Neural cell (in vitro differentiated cells): ENCODE measurements around the gene NHEJ1. TPM values are rescaled to one million over a fixed set of nuclear protein-coding genes. Genes with fewer than 3 reads are reported as not detected.

Experiments used
- H2AFZ ChIP-seq: fragments of 200-600, 300-800 bp; sonication (generic), shearing (Covaris generic); 2 replicates; pipeline ENCODE4 v1.6.0; 2014; ENCODE audit warnings: low read depth, mild to moderate bottlenecking, antibody characterized with exemption, low read length, moderate library complexity
- H3F3A ChIP-seq: fragments of 200-600 bp; shearing (Covaris generic); 2 replicates; pipeline ENCODE4 v1.6.1; 2016; ENCODE audit warnings: mild to moderate bottlenecking, moderate library complexity, mixed read lengths, antibody characterized with exemption, low read length; ENCODE audit not compliant: insufficient read depth, poor library complexity, severe bottlenecking
- H3K27ac ChIP-seq: fragments of 200-600, 300-800 bp; sonication (generic), shearing (Covaris generic); 2 replicates; pipeline ENCODE4 v1.5.1; 2014; ENCODE audit warnings: mild to moderate bottlenecking, low read length, moderate library complexity
- H3K27me3 ChIP-seq: fragments of 300-800, 200-600 bp; sonication (generic), shearing (Covaris generic); 2 replicates; pipeline ENCODE4 v1.6.0; 2014; ENCODE audit warnings: mild to moderate bottlenecking, low read depth, low read length, moderate library complexity; ENCODE audit not compliant: insufficient read depth
- H3K36me3 ChIP-seq: fragments of 300-800, 200-600 bp; sonication (generic), shearing (Covaris generic); 2 replicates; pipeline ENCODE4 v1.5.1; 2014; ENCODE audit warnings: mild to moderate bottlenecking, antibody characterized with exemption, low read length, moderate library complexity; ENCODE audit not compliant: insufficient read depth
- H3K4me2 ChIP-seq: fragments of 300-800, 200-600 bp; sonication (generic), shearing (Covaris generic); 2 replicates; pipeline ENCODE4 v1.6.0; 2014; ENCODE audit warnings: mild to moderate bottlenecking, low read length
- H3K4me3 ChIP-seq: fragments of 300-800, 200-600 bp; sonication (generic), shearing (Covaris generic); 2 replicates; pipeline ENCODE4 v1.5.1; 2014; ENCODE audit warnings: mild to moderate bottlenecking, low read length, moderate library complexity
- H3K79me2 ChIP-seq: fragments of 200-600 bp; shearing (Covaris generic); replicated peaks from 2 replicates; pipeline ENCODE4 v1.6.0; 2014; ENCODE audit warnings: mild to moderate bottlenecking, low read length, moderate library complexity; ENCODE audit not compliant: insufficient read depth
- H3K9ac ChIP-seq: fragments of 300-800, 200-600 bp; sonication (generic), shearing (Covaris generic); 2 replicates; pipeline ENCODE4 v1.6.1; 2016; ENCODE audit warnings: mild to moderate bottlenecking, low read length, mixed read lengths
- H3K9me2 ChIP-seq: fragments of 200-600 bp; shearing (Covaris generic); 2 replicates; pipeline ENCODE4 v1.6.1; 2016; ENCODE audit warnings: mild to moderate bottlenecking, low read length, mixed read lengths; ENCODE audit not compliant: insufficient read depth
- H3K9me3 ChIP-seq: fragments of 200-600, 300-800 bp; sonication (generic), shearing (Covaris generic); 2 replicates; pipeline ENCODE4 v1.6.1; 2016; ENCODE audit warnings: mild to moderate bottlenecking, mixed run types, low read length, moderate library complexity, mixed read lengths
- H4K20me1 ChIP-seq: fragments of 200-600 bp; shearing (Covaris generic); 2 replicates; pipeline ENCODE4 v1.6.1; 2016; ENCODE audit warnings: mild to moderate bottlenecking, mixed run types; ENCODE audit not compliant: insufficient read depth
- CTCF ChIP-seq: fragments of 450-650 bp; IDR thresholded peaks from 2 replicates; pipeline ENCODE4 v1.5.1; 2014; ENCODE audit warnings: antibody characterized with exemption, mild to moderate bottlenecking, moderate library complexity; ENCODE audit not compliant: poor library complexity, severe bottlenecking
- EP300 ChIP-seq: fragments of 450-650 bp; conservative IDR thresholded peaks from 2 replicates; pipeline ENCODE4 v1.6.1; 2014; ENCODE audit warnings: antibody characterized with exemption, mild to moderate bottlenecking, moderate library complexity; ENCODE audit not compliant: poor library complexity, severe bottlenecking
- EZH2 ChIP-seq: fragments of 200-600, 300-800 bp; shearing (Covaris generic), sonication (generic); IDR thresholded peaks from 2 replicates; pipeline ENCODE4 v1.6.1; 2014; ENCODE audit warnings: antibody characterized with exemption, low read length, borderline replicate concordance, mild to moderate bottlenecking; ENCODE audit not compliant: insufficient read depth, poor library complexity, severe bottlenecking
- MXI1 ChIP-seq: fragments of 450-650 bp; conservative IDR thresholded peaks from 2 replicates; pipeline ENCODE4 v1.6.1; 2014; ENCODE audit warnings: antibody characterized with exemption, mild to moderate bottlenecking; ENCODE audit not compliant: poor library complexity, severe bottlenecking
- POLR2AphosphoS5 ChIP-seq: IDR thresholded peaks from 2 replicates; pipeline ENCODE4 v1.6.1; 2012
- RAD21 ChIP-seq: fragments of 450-650 bp; conservative IDR thresholded peaks from 2 replicates; pipeline ENCODE4 v1.6.1; 2014; ENCODE audit warnings: antibody characterized with exemption, mild to moderate bottlenecking, moderate library complexity
- REST ChIP-seq: IDR thresholded peaks from 2 replicates; pipeline ENCODE4 v1.6.1; 2012; ENCODE audit warnings: borderline replicate concordance
- SMC3 ChIP-seq: fragments of 450-650 bp; conservative IDR thresholded peaks from 2 replicates; pipeline ENCODE4 v1.6.1; 2014; ENCODE audit warnings: antibody characterized with exemption, mild to moderate bottlenecking, moderate library complexity; ENCODE audit not compliant: poor library complexity
- TAF1 ChIP-seq: IDR thresholded peaks from 2 replicates; pipeline ENCODE4 v1.6.1; 2012; ENCODE audit warnings: low read depth
- polyA plus RNA-seq: library from polyadenylated mRNA; depleted of rRNA; stranded (reverse); fragments of >200 nt; gene quantifications from 2 replicates; pipeline ENCODE4 v1.2.3, GENCODE V29; 2014

Gene NHEJ1
- polyA plus RNA-seq, 1 donor from 2014 or later, result 12.7 TPM

- Histone ChIP-seq H3K9me3 (no peaks in the 10 kb centered on the region), H3K79me2 (no peaks in the 10 kb centered on the region), H3K4me3 (peak within 1 kb of the TSS; percentile 71), H3K36me3 (no peaks in the 10 kb centered on the region), H4K20me1 (no peaks in the 10 kb centered on the region), H3F3A (no peaks in the 10 kb centered on the region), H2AFZ (peak within 1 kb of the TSS; percentile 11), H3K27me3 (peaks cover 33% of the 10 kb centered on the region), H3K9ac (peak within 1 kb of the TSS; percentile 18), H3K4me2 (peak within 1 kb of the TSS; percentile 65), H3K9me2 (no peaks in the 10 kb centered on the region), H3K27ac (no peak within 1 kb of the TSS)
- TF ChIP-seq POLR2AphosphoS5 (no peak), MXI1 (peak; percentile 92), EP300 (no peak), TAF1 (no peak)
These were observed 119.4 kb downstream of the NHEJ1 start, which contains the start of gene CFAP65 for GRCh38 chr2:219041252-219041651. CFAP65 (minus strand) TSS chr2:219041516; CDS start chr2:219039048, 2,468 bp downstream.

GRCh38 chr2:219038600-219038999, 122.0 kb downstream of the NHEJ1 start:
- Histone ChIP-seq H3K9ac (no peak overlapping the region), H3K79me2 (no peaks in the 10 kb centered on the region), H2AFZ (no peak overlapping the region), H3K27ac (no peak overlapping the region), H3K4me2 (no peak overlapping the region), H3K27me3 (peaks cover 14% of the 10 kb centered on the region), H3F3A (no peaks in the 10 kb centered on the region), H4K20me1 (no peaks in the 10 kb centered on the region), H3K36me3 (no peaks in the 10 kb centered on the region), H3K9me2 (no peaks in the 10 kb centered on the region), H3K9me3 (no peaks in the 10 kb centered on the region), H3K4me3 (no peak overlapping the region)
- TF ChIP-seq REST (no peak), MXI1 (no peak), CTCF (no peak), EP300 (no peak), SMC3 (no peak), RAD21 (no peak), POLR2AphosphoS5 (no peak), EZH2 (no peak), TAF1 (no peak)
